Fibroblast of villous mesenchyme (primary cell): ENCODE results near the gene MDM2. TPM values are rescaled to one million over a fixed set of nuclear protein-coding genes. Genes with fewer than 3 reads are reported as not detected.

ENCODE experiments used
- DNase-seq: peaks from one replicate; pipeline ENCODE4 v3.0.0-alpha.2; 2010; ENCODE audit warnings: low read depth
- H3K4me3 ChIP-seq: 2 replicates; pipeline ENCODE4 v1.5.1; 2011; ENCODE audit warnings: low read depth, mild to moderate bottlenecking, low read length
- CTCF ChIP-seq: IDR thresholded peaks from 2 replicates; pipeline ENCODE4 v1.5.1; 2012; ENCODE audit warnings: low read depth, mild to moderate bottlenecking, low read length; ENCODE audit not compliant: insufficient read depth
- total RNA-seq: library from RNA; depleted of rRNA; stranded (reverse); fragments of >200 nt; gene quantifications from 2 replicates; pipeline ENCODE4 v1.2.3, GENCODE V29; 2012

Gene MDM2
- total RNA-seq, 1 donor, result 245 TPM

- DNase-seq, result peak; percentile 47
- no peak overlapping the region for H3K4me3 ChIP-seq
- TF ChIP-seq CTCF, result no peak
These were observed 22.6 kb upstream of the MDM2 start for GRCh38 chr12:68785358-68785757.

GRCh38 chr12:68785823-68786222 lies 22.2 kb upstream of the MDM2 start:
- no peak overlapping the region for H3K4me3 ChIP-seq
- no peak for DNase-seq
- no peak for TF ChIP-seq CTCF

GRCh38 chr12:68786929-68787328 lies 21.0 kb upstream of the MDM2 start:
- H3K4me3 ChIP-seq, result no peak overlapping the region
- DNase-seq, result no peak
- no peak for TF ChIP-seq CTCF

DNA sequence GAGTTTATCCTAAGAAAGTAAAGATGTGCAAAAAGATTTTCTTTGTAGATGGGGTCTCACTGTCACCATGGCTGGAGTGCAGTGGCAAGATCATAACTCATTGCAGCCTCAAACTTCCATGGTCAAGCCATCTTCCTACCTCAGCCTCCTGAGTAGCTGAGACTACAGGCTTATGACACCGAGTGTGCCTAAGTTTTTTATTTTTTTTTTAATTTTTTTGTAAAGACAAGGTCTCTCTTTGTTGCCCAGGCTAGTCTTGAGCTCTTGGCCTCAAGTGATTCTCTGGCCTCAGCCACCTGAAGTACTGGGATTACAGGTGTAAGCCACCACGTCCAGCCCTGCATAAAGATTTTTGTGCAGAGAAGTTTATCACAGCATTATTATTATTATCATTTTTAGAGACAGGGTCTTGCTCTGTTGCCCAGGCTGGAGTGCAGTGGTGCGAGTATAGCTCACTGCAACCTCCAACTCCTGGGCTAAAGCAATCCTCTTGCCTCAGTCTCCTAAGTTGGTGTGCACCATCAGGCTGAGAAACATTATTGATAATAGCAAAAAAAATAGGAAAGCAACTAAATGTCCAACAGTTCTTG lies 19.3 kb upstream of the MDM2 start:
- no peak overlapping the region for H3K4me3 ChIP-seq

GRCh38 chr12:68789144-68789878 lies 18.7 kb upstream of the MDM2 start:
- no peak for DNase-seq
- TF ChIP-seq CTCF, result no peak
- no peak overlapping the region for H3K4me3 ChIP-seq

More for the DNA sequence above, 19.3 kb upstream of the MDM2 start:
- no peak for DNase-seq
- TF ChIP-seq CTCF, result no peak

GRCh38 chr12:68790081-68790951 lies 17.7 kb upstream of the MDM2 start:
- DNase-seq, result no peak
- H3K4me3 ChIP-seq, result no peak overlapping the region

More at GRCh38 chr12:68790081-68790951, 17.7 kb upstream of the MDM2 start:
- no peak for TF ChIP-seq CTCF
